MCF 10A (cell line): Measurements from ENCODE around the gene TREX2. TPM values are rescaled to one million over a fixed set of nuclear protein-coding genes. Genes with fewer than 3 reads are reported as not detected.

ENCODE experiments used
- BruUV-seq: library from RNA; stranded (reverse); fragments of 400-500 nt; replicated peaks from 2 replicates; lab custom pipeline; 2021; lab: Mats Ljungman, UMichigan
- CTCF ChIA-PET: fragments of 300-600 bp; sonication (Branson Sonifier 250); formaldehyde crosslinking; extraction: SDS; loops from one replicate; lab custom pipeline; 2021; ENCODE audit warnings: antibody characterized with exemption, inconsistent platforms; lab: Yijun Ruan, JAX
- POLR2A ChIA-PET: fragments of 300-600, 350-650 bp; sonication (Branson Sonifier 250); formaldehyde crosslinking; extraction: SDS; loops from one replicate; lab custom pipeline; 2020; ENCODE audit warnings: antibody characterized with exemption, inconsistent platforms; lab: Yijun Ruan, JAX
- DNase-seq: peaks from one replicate; pipeline ENCODE4 v3.0.0-alpha.2; 2018; ENCODE audit not compliant: unreplicated experiment
- H3K27ac Mint-ChIP-seq: one replicate; pipeline ENCODE4 v1.8.0; 2022; ENCODE audit warnings: mild to moderate bottlenecking, low read depth, mixed read lengths; ENCODE audit not compliant: unreplicated experiment
- H3K27me3 Mint-ChIP-seq: one replicate; pipeline ENCODE4 v1.8.0; 2022; ENCODE audit warnings: mixed read lengths; ENCODE audit not compliant: insufficient read depth, unreplicated experiment
- H3K36me3 Mint-ChIP-seq: one replicate; pipeline ENCODE4 v1.8.0; 2022; ENCODE audit warnings: mild to moderate bottlenecking, moderate library complexity, mixed read lengths; ENCODE audit not compliant: insufficient read depth, unreplicated experiment
- H3K4me1 Mint-ChIP-seq: one replicate; pipeline ENCODE4 v1.8.0; 2022; ENCODE audit warnings: mixed read lengths; ENCODE audit not compliant: insufficient read depth, unreplicated experiment
- H3K4me3 Mint-ChIP-seq: one replicate; pipeline ENCODE4 v1.8.0; 2022; ENCODE audit warnings: mild to moderate bottlenecking, moderate library complexity, mixed read lengths; ENCODE audit not compliant: unreplicated experiment
- H3K9me3 Mint-ChIP-seq: one replicate; pipeline ENCODE4 v1.8.0; 2022; ENCODE audit warnings: mixed read lengths; ENCODE audit not compliant: unreplicated experiment
- intact Hi-C: fragments of 100-400 bp; cut with micrococcal nuclease; formaldehyde crosslinking; loops from 2 replicates; pipeline ENCODE4 v1.14.1; 2022
- total RNA-seq: library from RNA; stranded (reverse); gene quantifications from 2 replicates; pipeline ENCODE4 v1.2.3, GENCODE V29; 2022
- TF ChIP-seq, protein P1 (sequence below): fragments of 200-600 bp; IDR thresholded peaks from one replicate; pipeline ENCODE4 v1.8.0; 2022; ENCODE audit warnings: antibody characterized with exemption, mild to moderate bottlenecking; ENCODE audit not compliant: unreplicated experiment

Gene TREX2
- total RNA-seq, 1 experiment from 2014 or later, result 0.75 TPM

- Mint-ChIP-seq H3K4me1 (no peaks in the 10 kb centered on the region), H3K27me3 (no peaks in the 10 kb centered on the region), H3K27ac (no peak overlapping the region), H3K9me3 (no peaks in the 10 kb centered on the region), H3K36me3 (no peaks in the 10 kb centered on the region), H3K4me3 (no peak overlapping the region)
- intact Hi-C loops, result no loop called here
- POLR2A ChIA-PET, result no interaction called here
- CTCF ChIA-PET, result interaction anchor here (0.9 to 1.1 kb wide), 2 partner anchors 8 to 12 kb away, joined by 4 to 5 read pairs; no protein-coding TSS in a partner anchor
- BruUV-seq, result no TSS peak
- DNase-seq, result no peak
- TF ChIP-seq, protein P1, sequence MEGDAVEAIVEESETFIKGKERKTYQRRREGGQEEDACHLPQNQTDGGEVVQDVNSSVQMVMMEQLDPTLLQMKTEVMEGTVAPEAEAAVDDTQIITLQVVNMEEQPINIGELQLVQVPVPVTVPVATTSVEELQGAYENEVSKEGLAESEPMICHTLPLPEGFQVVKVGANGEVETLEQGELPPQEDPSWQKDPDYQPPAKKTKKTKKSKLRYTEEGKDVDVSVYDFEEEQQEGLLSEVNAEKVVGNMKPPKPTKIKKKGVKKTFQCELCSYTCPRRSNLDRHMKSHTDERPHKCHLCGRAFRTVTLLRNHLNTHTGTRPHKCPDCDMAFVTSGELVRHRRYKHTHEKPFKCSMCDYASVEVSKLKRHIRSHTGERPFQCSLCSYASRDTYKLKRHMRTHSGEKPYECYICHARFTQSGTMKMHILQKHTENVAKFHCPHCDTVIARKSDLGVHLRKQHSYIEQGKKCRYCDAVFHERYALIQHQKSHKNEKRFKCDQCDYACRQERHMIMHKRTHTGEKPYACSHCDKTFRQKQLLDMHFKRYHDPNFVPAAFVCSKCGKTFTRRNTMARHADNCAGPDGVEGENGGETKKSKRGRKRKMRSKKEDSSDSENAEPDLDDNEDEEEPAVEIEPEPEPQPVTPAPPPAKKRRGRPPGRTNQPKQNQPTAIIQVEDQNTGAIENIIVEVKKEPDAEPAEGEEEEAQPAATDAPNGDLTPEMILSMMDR, result no peak
These were observed 575 bp downstream of the TREX2 start for GRCh38 chrX:153445106-153445855.

GRCh38 chrX:153444333-153445011 lies 1.4 kb downstream of the TREX2 start:
- POLR2A ChIA-PET, result no interaction called here
- CTCF ChIA-PET, result interaction anchor here (1.1 kb wide), 1 partner anchor 9 kb away, joined by 4 read pairs; no protein-coding TSS in a partner anchor
- DNase-seq, result no peak
- H3K4me1 Mint-ChIP-seq, result no peaks in the 10 kb centered on the region
- intact Hi-C loops, result no loop called here
- no peaks in the 10 kb centered on the region for H3K36me3 Mint-ChIP-seq
- TF ChIP-seq, protein P1, result no peak
- no peak overlapping the region for H3K27ac Mint-ChIP-seq
- no peaks in the 10 kb centered on the region for H3K27me3 Mint-ChIP-seq
- no peak overlapping the region for H3K4me3 Mint-ChIP-seq
- H3K9me3 Mint-ChIP-seq, result peaks cover 8% of the 10 kb centered on the region
- no TSS peak for BruUV-seq

GRCh38 chrX:153443476-153444332 lies 2.2 kb downstream of the TREX2 start:
- intact Hi-C loops, result no loop called here
- ChIA-PET CTCF (no interaction called here), POLR2A (no interaction called here)
- H3K27me3 Mint-ChIP-seq, result no peaks in the 10 kb centered on the region
- H3K4me3 Mint-ChIP-seq, result no peak overlapping the region
- H3K9me3 Mint-ChIP-seq, result peaks cover 8% of the 10 kb centered on the region
- no peaks in the 10 kb centered on the region for H3K4me1 Mint-ChIP-seq
- TF ChIP-seq, protein P1, result no peak
- BruUV-seq, result no TSS peak
- DNase-seq, result peak; percentile 10
- H3K36me3 Mint-ChIP-seq, result no peaks in the 10 kb centered on the region
- H3K27ac Mint-ChIP-seq, result no peak overlapping the region

- ChIA-PET POLR2A (no interaction called here), CTCF (interaction anchor here (0.7 kb wide), 1 partner anchor 16 kb away, joined by 3 read pairs; no protein-coding TSS in a partner anchor)
- no peak for DNase-seq
- Mint-ChIP-seq H3K27ac (no peak overlapping the region), H3K9me3 (peaks cover 8% of the 10 kb centered on the region), H3K27me3 (no peaks in the 10 kb centered on the region), H3K4me3 (no peak overlapping the region), H3K36me3 (no peaks in the 10 kb centered on the region), H3K4me1 (no peaks in the 10 kb centered on the region)
- intact Hi-C loops, result no loop called here
- BruUV-seq, result no TSS peak
- TF ChIP-seq, protein P1, result no peak
These were observed 3.4 kb downstream of the TREX2 start for GRCh38 chrX:153442463-153442862.
